ENCODE data around the gene SIRT1.
A peak's percentile ranks its signal among the peaks of the same experiment; 100 is the strongest.
"Not testable (repeated sequence)": the region's sequence is repeated elsewhere in the genome, so short reads cannot be mapped to it uniquely, and the experiment has no call there.

Gene SIRT1

GRCh38 chr10:67884313-67884841 is at the start of gene SIRT1:
Gene SIRT1 (plus strand): TSS chr10:67884656. CDS start chr10:67884722, 66 bp downstream.
- no peaks in the 10 kb centered on the region for H3K9me3 ChIP-seq (ENCODE audit: insufficient read depth, low read depth, low read length)
- H3K27me3 ChIP-seq (ENCODE audit: insufficient read depth, low read length) = no peaks in the 10 kb centered on the region
- H3K4me3 ChIP-seq (ENCODE audit: low read length) = peak within 1 kb of the TSS; percentile 87
- H3K4me1 ChIP-seq (ENCODE audit: insufficient read depth, low read length) = no peaks in the 10 kb centered on the region
- H3K36me3 ChIP-seq (ENCODE audit: insufficient read depth, low read depth, low read length) = peaks cover 33% of the 10 kb centered on the region
- H3K9ac ChIP-seq (ENCODE audit: low read depth, low read length) = peak within 1 kb of the TSS; percentile 90
- peak within 1 kb of the TSS; percentile 55 for H3K27ac ChIP-seq (ENCODE audit: low read length)

GRCh38 chr10:67835541-67836394 is 48.7 kb upstream of the SIRT1 start:
- H3K36me3 ChIP-seq (ENCODE audit: insufficient read depth, low read depth, low read length); H3K9me3 ChIP-seq (ENCODE audit: insufficient read depth, low read depth, low read length); H3K4me3 ChIP-seq (ENCODE audit: low read length); H3K9ac ChIP-seq (ENCODE audit: low read depth, low read length); H3K27me3 ChIP-seq (ENCODE audit: insufficient read depth, low read length); H3K27ac ChIP-seq (ENCODE audit: low read length); H3K4me1 ChIP-seq (ENCODE audit: insufficient read depth, low read length): not testable (repeated sequence)

GRCh38 chr10:67836488-67836887 is 48.0 kb upstream of the SIRT1 start:
- Histone ChIP-seq H3K36me3 (ENCODE audit: insufficient read depth, low read depth, low read length) (no peaks in the 10 kb centered on the region), H3K27ac (ENCODE audit: low read length) (no peak overlapping the region), H3K4me1 (ENCODE audit: insufficient read depth, low read length) (peaks cover 4% of the 10 kb centered on the region; the same call in 1 of the 2 replicates), H3K9me3 (ENCODE audit: insufficient read depth, low read depth, low read length) (peaks cover 4% of the 10 kb centered on the region; the same call in 1 of the 2 replicates), H3K27me3 (ENCODE audit: insufficient read depth, low read length) (no peaks in the 10 kb centered on the region), H3K9ac (ENCODE audit: low read depth, low read length) (no peak overlapping the region), H3K4me3 (ENCODE audit: low read length) (no peak overlapping the region)

- no peak overlapping the region for H3K4me3 ChIP-seq (ENCODE audit: low read length)
- no peak overlapping the region for H3K9ac ChIP-seq (ENCODE audit: low read depth, low read length)
- H3K36me3 ChIP-seq (ENCODE audit: insufficient read depth, low read depth, low read length) = no peaks in the 10 kb centered on the region
Observed at GRCh38 chr10:67836972-67837371, 47.5 kb upstream of the SIRT1 start.

GRCh38 chr10:67837541-67838314 is 46.7 kb upstream of the SIRT1 start, which contains the start of gene DNAJC12:
Gene DNAJC12 (minus strand): TSS chr10:67838188. CDS start chr10:67838011, 177 bp downstream.
- Histone ChIP-seq H3K4me3 (ENCODE audit: low read length) (peak within 1 kb of the TSS; percentile 34; the same call in 1 of the 2 replicates), H3K9me3 (ENCODE audit: insufficient read depth, low read depth, low read length) (peaks cover 12% of the 10 kb centered on the region), H3K27ac (ENCODE audit: low read length) (no peak within 1 kb of the TSS), H3K27me3 (ENCODE audit: insufficient read depth, low read length) (no peaks in the 10 kb centered on the region), H3K4me1 (ENCODE audit: insufficient read depth, low read length) (peaks cover 4% of the 10 kb centered on the region; the same call in 1 of the 2 replicates), H3K36me3 (ENCODE audit: insufficient read depth, low read depth, low read length) (no peaks in the 10 kb centered on the region), H3K9ac (ENCODE audit: low read depth, low read length) (no peak within 1 kb of the TSS)

More at GRCh38 chr10:67836972-67837371, 47.5 kb upstream of the SIRT1 start:
- H3K9me3 ChIP-seq (ENCODE audit: insufficient read depth, low read depth, low read length) = peaks cover 9% of the 10 kb centered on the region
- peaks cover 4% of the 10 kb centered on the region; the same call in 1 of the 2 replicates for H3K4me1 ChIP-seq (ENCODE audit: insufficient read depth, low read length)
- H3K27me3 ChIP-seq (ENCODE audit: insufficient read depth, low read length) = no peaks in the 10 kb centered on the region
- H3K27ac ChIP-seq (ENCODE audit: low read length) = no peak overlapping the region

- H3K27ac ChIP-seq (ENCODE audit: low read length) = not testable (repeated sequence)
Observed at GRCh38 chr10:67839511-67839910, 44.9 kb upstream of the SIRT1 start.

GRCh38 chr10:67839951-67840350 is 44.5 kb upstream of the SIRT1 start:
- H3K9ac ChIP-seq (ENCODE audit: low read depth, low read length) = no peak overlapping the region
- peaks cover 12% of the 10 kb centered on the region for H3K9me3 ChIP-seq (ENCODE audit: insufficient read depth, low read depth, low read length)
- H3K27ac ChIP-seq (ENCODE audit: low read length) = no peak overlapping the region
- H3K4me3 ChIP-seq (ENCODE audit: low read length) = no peak overlapping the region
- no peaks in the 10 kb centered on the region for H3K36me3 ChIP-seq (ENCODE audit: insufficient read depth, low read depth, low read length)
- no peaks in the 10 kb centered on the region for H3K27me3 ChIP-seq (ENCODE audit: insufficient read depth, low read length)
- peaks cover 4% of the 10 kb centered on the region; the same call in 1 of the 2 replicates for H3K4me1 ChIP-seq (ENCODE audit: insufficient read depth, low read length)

More at GRCh38 chr10:67839511-67839910, 44.9 kb upstream of the SIRT1 start:
- not testable (repeated sequence) for H3K9ac ChIP-seq (ENCODE audit: low read depth, low read length); H3K27me3 ChIP-seq (ENCODE audit: insufficient read depth, low read length); H3K4me1 ChIP-seq (ENCODE audit: insufficient read depth, low read length); H3K4me3 ChIP-seq (ENCODE audit: low read length); H3K36me3 ChIP-seq (ENCODE audit: insufficient read depth, low read depth, low read length)
- H3K9me3 ChIP-seq (ENCODE audit: insufficient read depth, low read depth, low read length) = peaks cover 12% of the 10 kb centered on the region

- no peak overlapping the region for H3K27ac ChIP-seq (ENCODE audit: low read length)
- no peaks in the 10 kb centered on the region for H3K27me3 ChIP-seq (ENCODE audit: insufficient read depth, low read length)
- H3K4me3 ChIP-seq (ENCODE audit: low read length) = no peak overlapping the region
- H3K4me1 ChIP-seq (ENCODE audit: insufficient read depth, low read length) = peaks cover 4% of the 10 kb centered on the region; the same call in 1 of the 2 replicates
- peaks cover 12% of the 10 kb centered on the region for H3K9me3 ChIP-seq (ENCODE audit: insufficient read depth, low read depth, low read length)
- no peak overlapping the region for H3K9ac ChIP-seq (ENCODE audit: low read depth, low read length)
- H3K36me3 ChIP-seq (ENCODE audit: insufficient read depth, low read depth, low read length) = no peaks in the 10 kb centered on the region
Observed at GRCh38 chr10:67841737-67842136, 42.7 kb upstream of the SIRT1 start.

- Histone ChIP-seq H3K27me3 (ENCODE audit: insufficient read depth, low read length) (no peaks in the 10 kb centered on the region), H3K9ac (ENCODE audit: low read depth, low read length) (no peak overlapping the region), H3K4me1 (ENCODE audit: insufficient read depth, low read length) (no peaks in the 10 kb centered on the region), H3K9me3 (ENCODE audit: insufficient read depth, low read depth, low read length) (peaks cover 12% of the 10 kb centered on the region), H3K4me3 (ENCODE audit: low read length) (no peak overlapping the region), H3K36me3 (ENCODE audit: insufficient read depth, low read depth, low read length) (no peaks in the 10 kb centered on the region), H3K27ac (ENCODE audit: low read length) (no peak overlapping the region)
Observed at GRCh38 chr10:67843284-67843683, 41.2 kb upstream of the SIRT1 start.

- Histone ChIP-seq H3K27me3 (ENCODE audit: insufficient read depth, low read length) (no peaks in the 10 kb centered on the region), H3K27ac (ENCODE audit: low read length) (peak overlapping the region; percentile 70), H3K9me3 (ENCODE audit: insufficient read depth, low read depth, low read length) (no peaks in the 10 kb centered on the region), H3K4me3 (ENCODE audit: low read length) (peak overlapping the region; percentile 87), H3K9ac (ENCODE audit: low read depth, low read length) (peak overlapping the region; percentile 92; the same call in 1 of the 2 replicates), H3K36me3 (ENCODE audit: insufficient read depth, low read depth, low read length) (no peaks in the 10 kb centered on the region), H3K4me1 (ENCODE audit: insufficient read depth, low read length) (no peaks in the 10 kb centered on the region)
Observed at GRCh38 chr10:67849331-67850011, 35.0 kb upstream of the SIRT1 start.

- H3K4me1 ChIP-seq (ENCODE audit: insufficient read depth, low read length) = no peaks in the 10 kb centered on the region
- no peak overlapping the region for H3K9ac ChIP-seq (ENCODE audit: low read depth, low read length)
- no peak overlapping the region for H3K4me3 ChIP-seq (ENCODE audit: low read length)
- H3K9me3 ChIP-seq (ENCODE audit: insufficient read depth, low read depth, low read length) = no peaks in the 10 kb centered on the region
- no peaks in the 10 kb centered on the region for H3K36me3 ChIP-seq (ENCODE audit: insufficient read depth, low read depth, low read length)
- no peaks in the 10 kb centered on the region for H3K27me3 ChIP-seq (ENCODE audit: insufficient read depth, low read length)
- H3K27ac ChIP-seq (ENCODE audit: low read length) = no peak overlapping the region
Observed at GRCh38 chr10:67851186-67851585, 33.3 kb upstream of the SIRT1 start.

Measured in iPS-20b (cell line).